WTC11 (cell line): ENCODE measurements around the gene TMEM50B. TPM values are rescaled to one million over a fixed set of nuclear protein-coding genes. Genes with fewer than 3 reads are reported as not detected.

Source experiments
- ATAC-seq: fragments of 200-7000 bp; cut with Tn5 transposase; 2 replicates; pipeline ENCODE4 v1.10.0; 2021; ENCODE audit warnings: mild to moderate bottlenecking, moderate library complexity
- CTCF ChIA-PET: fragments of 300-600 bp; sonication (Branson Sonifier 250); formaldehyde crosslinking; loops from one replicate; lab custom pipeline; 2021; ENCODE audit warnings: antibody characterized with exemption; lab: Charles Lee
- POLR2A ChIA-PET: fragments of 350-600 bp; sonication (Branson Sonifier 250); formaldehyde crosslinking; loops from one replicate; lab custom pipeline; 2021; ENCODE audit warnings: antibody characterized with exemption; lab: Charles Lee
- DNase-seq: peaks from one replicate; pipeline ENCODE4 v3.0.0; 2021; ENCODE audit warnings: low spot score
- H3K27ac Mint-ChIP-seq: 2 replicates; pipeline ENCODE4 v1.8.0; 2021; ENCODE audit warnings: mixed read lengths
- H3K27me3 Mint-ChIP-seq: 2 replicates; pipeline ENCODE4 v1.8.0; 2021; ENCODE audit warnings: low read depth, mild to moderate bottlenecking, moderate library complexity, mixed read lengths
- H3K36me3 Mint-ChIP-seq: 2 replicates; pipeline ENCODE4 v1.8.0; 2021; ENCODE audit warnings: mixed read lengths
- H3K4me1 Mint-ChIP-seq: 2 replicates; pipeline ENCODE4 v1.8.0; 2022; ENCODE audit warnings: mixed read lengths
- H3K4me3 Mint-ChIP-seq: 2 replicates; pipeline ENCODE4 v1.8.0; 2021; ENCODE audit warnings: mild to moderate bottlenecking, moderate library complexity, mixed read lengths
- H3K9me3 Mint-ChIP-seq: 2 replicates; pipeline ENCODE4 v1.8.0; 2021; ENCODE audit warnings: mixed read lengths
- ARID4B ChIP-seq: sonication (generic); formaldehyde crosslinking; IDR thresholded peaks from 2 replicates; pipeline ENCODE4 v1.8.0; 2023; ENCODE audit warnings: missing genetic modification reagents, mild to moderate bottlenecking, borderline replicate concordance
- ATF2 ChIP-seq: sonication (generic); formaldehyde crosslinking; IDR thresholded peaks from 2 replicates; pipeline ENCODE4 v1.8.1; 2022; ENCODE audit warnings: low read depth, missing genetic modification reagents, borderline replicate concordance
- CDX4 ChIP-seq: fragments of 250-450 bp; sonication (Bioruptor Pico); IDR thresholded peaks from 2 replicates; pipeline ENCODE4 v1.9.0; 2021; ENCODE audit warnings: moderate library complexity, mild to moderate bottlenecking, inconsistent platforms, borderline replicate concordance
- GTF2I ChIP-seq: fragments of 250-450 bp; sonication (Bioruptor Pico); conservative IDR thresholded peaks from 2 replicates; pipeline ENCODE4 v1.4.0; 2021; ENCODE audit warnings: mild to moderate bottlenecking
- JAZF1 ChIP-seq: fragments of 250-450 bp; sonication (Bioruptor Pico); IDR thresholded peaks from 2 replicates; pipeline ENCODE4 v1.9.0; 2021; ENCODE audit warnings: moderate library complexity, mild to moderate bottlenecking, inconsistent platforms
- MLX ChIP-seq: sonication (generic); formaldehyde crosslinking; IDR thresholded peaks from 2 replicates; pipeline ENCODE4 v1.8.1; 2023; ENCODE audit warnings: mild to moderate bottlenecking, missing genetic modification reagents, moderate library complexity
- MXD4 ChIP-seq: fragments of 250-450 bp; sonication (Bioruptor Pico); IDR thresholded peaks from 2 replicates; pipeline ENCODE4 v1.8.0; 2021; ENCODE audit warnings: mild to moderate bottlenecking, moderate library complexity, borderline replicate concordance
- MYBL2 ChIP-seq: sonication (generic); formaldehyde crosslinking; IDR thresholded peaks from 2 replicates; pipeline ENCODE4 v1.8.1; 2023; ENCODE audit warnings: mild to moderate bottlenecking, moderate library complexity, missing genetic modification reagents
- NFYB ChIP-seq: sonication (generic); formaldehyde crosslinking; conservative IDR thresholded peaks from 2 replicates; pipeline ENCODE4 v1.8.0; 2022; ENCODE audit warnings: low read depth, missing genetic modification reagents
- ZNF121 ChIP-seq: sonication (generic); formaldehyde crosslinking; IDR thresholded peaks from 2 replicates; pipeline ENCODE4 v1.8.0; 2023; ENCODE audit warnings: missing genetic modification reagents
- ZNF219 ChIP-seq: sonication (generic); formaldehyde crosslinking; IDR thresholded peaks from 2 replicates; pipeline ENCODE4 v1.8.0; 2023; ENCODE audit warnings: missing genetic modification reagents, mild to moderate bottlenecking, borderline replicate concordance
- ZNF281 ChIP-seq: sonication (generic); formaldehyde crosslinking; IDR thresholded peaks from 2 replicates; pipeline ENCODE4 v1.8.0; 2023; ENCODE audit warnings: mild to moderate bottlenecking, missing genetic modification reagents
- ZNF396 ChIP-seq: fragments of 250-450 bp; sonication (Bioruptor Pico); IDR thresholded peaks from 2 replicates; pipeline ENCODE4 v1.8.0; 2021; ENCODE audit warnings: mild to moderate bottlenecking, moderate library complexity, borderline replicate concordance
- ZNF532 ChIP-seq: fragments of 250-450 bp; sonication (Bioruptor Pico); IDR thresholded peaks from 2 replicates; pipeline ENCODE4 v1.9.0; 2021; ENCODE audit warnings: mild to moderate bottlenecking, borderline replicate concordance
- ZNF671 ChIP-seq: fragments of 250-450 bp; sonication (Bioruptor Pico); IDR thresholded peaks from 2 replicates; pipeline ENCODE4 v1.8.0; 2021; ENCODE audit warnings: mild to moderate bottlenecking
- total RNA-seq: library from RNA; stranded (reverse); gene quantifications from 3 replicates; pipeline ENCODE4 v1.2.3, GENCODE V29; 2021
- TF ChIP-seq, protein P1 (sequence below): sonication (generic); formaldehyde crosslinking; IDR thresholded peaks from 2 replicates; pipeline ENCODE4 v1.8.1; 2022; ENCODE audit warnings: low read depth, mild to moderate bottlenecking, moderate library complexity, missing genetic modification reagents, borderline replicate concordance
- TF ChIP-seq, protein P2 (sequence below): sonication (generic); formaldehyde crosslinking; IDR thresholded peaks from 2 replicates; pipeline ENCODE4 v1.8.0; 2022; ENCODE audit warnings: mild to moderate bottlenecking, missing genetic modification reagents
- TF ChIP-seq, protein P3 (sequence below): sonication (generic); formaldehyde crosslinking; IDR thresholded peaks from 2 replicates; pipeline ENCODE4 v1.8.1; 2023; ENCODE audit warnings: mild to moderate bottlenecking, missing genetic modification reagents, moderate library complexity

The TMEM50B gene
- total RNA-seq, 1 experiment from 2014 or later, result 25.4 TPM

GRCh38 chr21:33414926-33415325, 64.8 kb downstream of the TMEM50B start (continued):
- TF ChIP-seq ARID4B (CRISPR knock-in tag), result no peak

- peaks cover 19% of the 10 kb centered on the region for H3K36me3 Mint-ChIP-seq
- POLR2A ChIA-PET, result no interaction called here
- DNase-seq (no peak), ATAC-seq (no peak)
- CTCF ChIA-PET, result no interaction called here
- peak overlapping the region; percentile 76 for H3K27ac Mint-ChIP-seq
- H3K9me3 Mint-ChIP-seq, result no peaks in the 10 kb centered on the region
- H3K4me1 Mint-ChIP-seq, result peaks cover 16% of the 10 kb centered on the region
- H3K4me3 Mint-ChIP-seq, result no peak overlapping the region
- H3K27me3 Mint-ChIP-seq, result no peaks in the 10 kb centered on the region
- TF ChIP-seq GTF2I (CRISPR knock-in tag), result no peak
- no peak for TF ChIP-seq CDX4 (CRISPR knock-in tag)
- no peak for TF ChIP-seq ZNF219 (CRISPR knock-in tag)
- no peak for TF ChIP-seq MYBL2
- TF ChIP-seq, protein P1, sequence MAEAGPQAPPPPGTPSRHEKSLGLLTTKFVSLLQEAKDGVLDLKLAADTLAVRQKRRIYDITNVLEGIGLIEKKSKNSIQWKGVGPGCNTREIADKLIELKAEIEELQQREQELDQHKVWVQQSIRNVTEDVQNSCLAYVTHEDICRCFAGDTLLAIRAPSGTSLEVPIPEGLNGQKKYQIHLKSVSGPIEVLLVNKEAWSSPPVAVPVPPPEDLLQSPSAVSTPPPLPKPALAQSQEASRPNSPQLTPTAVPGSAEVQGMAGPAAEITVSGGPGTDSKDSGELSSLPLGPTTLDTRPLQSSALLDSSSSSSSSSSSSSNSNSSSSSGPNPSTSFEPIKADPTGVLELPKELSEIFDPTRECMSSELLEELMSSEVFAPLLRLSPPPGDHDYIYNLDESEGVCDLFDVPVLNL, result no peak
- TF ChIP-seq MLX (CRISPR knock-in tag), result no peak
- no peak for TF ChIP-seq JAZF1 (CRISPR knock-in tag)
- TF ChIP-seq ZNF396 (CRISPR knock-in tag), result no peak
- no peak for TF ChIP-seq ATF2
- no peak for TF ChIP-seq ZNF121 (CRISPR knock-in tag)
- no peak for TF ChIP-seq MXD4 (CRISPR knock-in tag)
- TF ChIP-seq ZNF671 (CRISPR knock-in tag), result no peak
- TF ChIP-seq, protein P2, sequence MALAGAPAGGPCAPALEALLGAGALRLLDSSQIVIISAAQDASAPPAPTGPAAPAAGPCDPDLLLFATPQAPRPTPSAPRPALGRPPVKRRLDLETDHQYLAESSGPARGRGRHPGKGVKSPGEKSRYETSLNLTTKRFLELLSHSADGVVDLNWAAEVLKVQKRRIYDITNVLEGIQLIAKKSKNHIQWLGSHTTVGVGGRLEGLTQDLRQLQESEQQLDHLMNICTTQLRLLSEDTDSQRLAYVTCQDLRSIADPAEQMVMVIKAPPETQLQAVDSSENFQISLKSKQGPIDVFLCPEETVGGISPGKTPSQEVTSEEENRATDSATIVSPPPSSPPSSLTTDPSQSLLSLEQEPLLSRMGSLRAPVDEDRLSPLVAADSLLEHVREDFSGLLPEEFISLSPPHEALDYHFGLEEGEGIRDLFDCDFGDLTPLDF (CRISPR knock-in tag), result no peak
- no peak for TF ChIP-seq ZNF532 (CRISPR knock-in tag)
- no peak for TF ChIP-seq NFYB (CRISPR knock-in tag)
- no peak for TF ChIP-seq ZNF281 (CRISPR knock-in tag)
- TF ChIP-seq, protein P3, sequence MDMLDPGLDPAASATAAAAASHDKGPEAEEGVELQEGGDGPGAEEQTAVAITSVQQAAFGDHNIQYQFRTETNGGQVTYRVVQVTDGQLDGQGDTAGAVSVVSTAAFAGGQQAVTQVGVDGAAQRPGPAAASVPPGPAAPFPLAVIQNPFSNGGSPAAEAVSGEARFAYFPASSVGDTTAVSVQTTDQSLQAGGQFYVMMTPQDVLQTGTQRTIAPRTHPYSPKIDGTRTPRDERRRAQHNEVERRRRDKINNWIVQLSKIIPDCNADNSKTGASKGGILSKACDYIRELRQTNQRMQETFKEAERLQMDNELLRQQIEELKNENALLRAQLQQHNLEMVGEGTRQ, result no peak
Measured at GRCh38 chr21:33414068-33414467, 65.7 kb downstream of the TMEM50B start.
